Measurements from ENCODE around the gene PRKCQ. TPM values are rescaled to one million over a fixed set of nuclear protein-coding genes. Genes with fewer than 3 reads are reported as not detected.

The PRKCQ gene
- polyA plus RNA-seq, 1 donor (not counting 4 experiments of a cell fraction or from before 2014, with no cell fraction given), result 7.5 TPM

DNA sequence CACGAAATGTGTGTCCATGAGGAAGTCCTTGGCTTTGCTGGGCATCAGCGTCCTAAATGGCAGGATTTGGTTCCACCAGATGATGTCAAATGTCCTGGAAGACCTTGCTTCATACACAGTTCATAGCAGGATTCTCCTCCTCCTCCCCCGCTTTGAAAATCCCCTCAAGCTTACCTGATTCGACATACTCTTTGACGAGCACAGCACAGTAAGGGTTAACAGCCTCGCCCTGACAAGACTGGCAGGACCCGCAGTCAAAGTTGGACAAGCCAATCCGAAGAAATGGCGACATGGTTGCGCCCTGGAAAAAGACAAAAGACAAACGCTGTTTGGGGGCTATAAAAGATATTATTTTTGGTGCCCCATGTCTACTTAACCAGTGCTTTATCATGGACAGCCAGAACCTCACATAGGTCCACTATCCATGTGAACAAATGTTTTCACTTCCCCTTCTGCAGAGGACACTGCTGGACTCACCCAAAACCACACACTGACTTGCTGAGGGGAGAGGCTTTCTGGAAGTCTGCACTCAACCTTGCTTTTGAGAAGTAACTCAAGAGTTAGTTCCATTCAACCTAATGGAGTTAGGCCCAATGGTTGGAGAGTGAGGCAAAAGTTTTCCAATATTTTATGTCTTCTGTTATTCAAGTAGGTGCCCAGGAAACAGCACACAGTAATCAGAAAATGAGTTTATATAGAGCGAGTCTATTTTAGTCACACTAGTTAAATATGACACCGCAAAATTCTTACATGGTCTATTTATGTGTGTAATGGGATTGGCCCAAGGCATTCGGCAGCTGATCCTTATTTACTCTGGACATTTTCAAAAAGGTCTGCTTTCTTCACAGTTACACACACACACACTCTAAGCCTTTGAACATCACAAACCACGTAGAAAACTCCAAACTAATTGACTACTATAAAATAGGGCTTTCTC lies 65.0 kb downstream of the PRKCQ start:
- no peak for FAIRE-seq
- dilution Hi-C loops (cut with MboI; ENCODE audit: extremely low pct_ligation_motif_present, low sequenced_read_pairs), result no loop called here
- peaks cover 0 to 8% of the 10 kb centered on the region in 2 experiments for H3K36me3 ChIP-seq (ENCODE audit: control insufficient read depth in 2 of 2, extremely low read depth in 1 of 2, insufficient read depth in 2 of 2, low read length in 2 of 2)

DNA sequence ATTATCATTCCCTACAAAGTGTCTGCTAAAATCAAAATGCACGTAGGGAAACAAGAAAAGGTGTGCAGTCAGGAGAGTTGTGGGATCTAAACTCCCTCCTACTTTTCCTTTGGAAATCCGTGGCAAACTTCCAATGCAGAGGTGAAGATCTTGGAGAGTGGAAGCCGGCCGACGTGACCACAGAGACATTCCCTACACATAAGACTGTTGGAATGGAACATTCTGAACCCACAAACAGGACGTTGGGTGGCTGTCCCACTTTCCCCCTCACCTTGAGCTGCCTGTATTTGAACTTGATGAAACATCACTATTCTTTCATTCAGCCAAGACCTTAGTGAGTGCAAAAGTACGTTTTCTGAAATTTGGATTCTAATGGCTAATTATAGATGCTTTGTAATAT lies 65.9 kb downstream of the PRKCQ start:
- H3K36me3 ChIP-seq (ENCODE audit: control insufficient read depth in 2 of 2, extremely low read depth in 1 of 2, insufficient read depth in 2 of 2, low read length in 2 of 2), result peaks cover 0 to 8% of the 10 kb centered on the region in 2 experiments
- dilution Hi-C loops (cut with MboI; ENCODE audit: extremely low pct_ligation_motif_present, low sequenced_read_pairs), result no loop called here
- no peak overlapping the region for H3K27ac ChIP-seq (ENCODE audit: control insufficient read depth, insufficient read depth, low read length)
- H3K4me1 ChIP-seq (ENCODE audit: control insufficient read depth, extremely low read depth, insufficient read depth, low read length), result peaks cover 1% of the 10 kb centered on the region
- no peak for FAIRE-seq
- no peak overlapping the region for H3K4me3 ChIP-seq (ENCODE audit: control insufficient read depth in 2 of 3, extremely low read depth in 1 of 3, insufficient read depth in 2 of 3, low read depth in 1 of 3, low read length in 3 of 3)
- H3K79me2 ChIP-seq (ENCODE audit: control insufficient read depth, insufficient read depth, low read length), result no peaks in the 10 kb centered on the region
- H3K9me1 ChIP-seq (ENCODE audit: control insufficient read depth, extremely low read depth, insufficient read depth, low read length), result no peaks in the 10 kb centered on the region
- H3K27me3 ChIP-seq (ENCODE audit: control insufficient read depth, extremely low read depth, insufficient read depth, low read length), result no peaks in the 10 kb centered on the region
- no peaks in the 10 kb centered on the region for H3K9me3 ChIP-seq (ENCODE audit: control insufficient read depth, low read depth, low read length)
- no peak overlapping the region for H3K9ac ChIP-seq (ENCODE audit: control insufficient read depth, extremely low read depth, insufficient read depth, low read length)
- H3K4me2 ChIP-seq (ENCODE audit: control insufficient read depth, extremely low read depth, insufficient read depth, low read depth, low read length), result no peak overlapping the region
- H4K20me1 ChIP-seq (ENCODE audit: control insufficient read depth, extremely low read depth, insufficient read depth, low read length), result no peaks in the 10 kb centered on the region
- no peak overlapping the region for H2AFZ ChIP-seq (ENCODE audit: control insufficient read depth, low read length)
- DNase-seq (ENCODE audit: low read depth, low spot score), result no peak
- TF ChIP-seq EZH2 (IDR thresholded peaks at IDR 0.05; ENCODE audit: low read length), result no peak
- TF ChIP-seq, protein P1, sequence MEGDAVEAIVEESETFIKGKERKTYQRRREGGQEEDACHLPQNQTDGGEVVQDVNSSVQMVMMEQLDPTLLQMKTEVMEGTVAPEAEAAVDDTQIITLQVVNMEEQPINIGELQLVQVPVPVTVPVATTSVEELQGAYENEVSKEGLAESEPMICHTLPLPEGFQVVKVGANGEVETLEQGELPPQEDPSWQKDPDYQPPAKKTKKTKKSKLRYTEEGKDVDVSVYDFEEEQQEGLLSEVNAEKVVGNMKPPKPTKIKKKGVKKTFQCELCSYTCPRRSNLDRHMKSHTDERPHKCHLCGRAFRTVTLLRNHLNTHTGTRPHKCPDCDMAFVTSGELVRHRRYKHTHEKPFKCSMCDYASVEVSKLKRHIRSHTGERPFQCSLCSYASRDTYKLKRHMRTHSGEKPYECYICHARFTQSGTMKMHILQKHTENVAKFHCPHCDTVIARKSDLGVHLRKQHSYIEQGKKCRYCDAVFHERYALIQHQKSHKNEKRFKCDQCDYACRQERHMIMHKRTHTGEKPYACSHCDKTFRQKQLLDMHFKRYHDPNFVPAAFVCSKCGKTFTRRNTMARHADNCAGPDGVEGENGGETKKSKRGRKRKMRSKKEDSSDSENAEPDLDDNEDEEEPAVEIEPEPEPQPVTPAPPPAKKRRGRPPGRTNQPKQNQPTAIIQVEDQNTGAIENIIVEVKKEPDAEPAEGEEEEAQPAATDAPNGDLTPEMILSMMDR (optimal IDR thresholded peaks at IDR 0.05 in 1 of 3, IDR thresholded peaks at IDR 0.05 in 1 of 3, conservative IDR thresholded peaks at IDR 0.05 in 1 of 3; ENCODE audit: extremely low read depth in 1 of 3, insufficient read depth in 2 of 3, low read length in 3 of 3), result no peak

More for the DNA sequence above, 65.0 kb downstream of the PRKCQ start:
- Histone ChIP-seq H2AFZ (ENCODE audit: control insufficient read depth, low read length) (no peak overlapping the region), H4K20me1 (ENCODE audit: control insufficient read depth, extremely low read depth, insufficient read depth, low read length) (no peaks in the 10 kb centered on the region), H3K27me3 (ENCODE audit: control insufficient read depth, extremely low read depth, insufficient read depth, low read length) (no peaks in the 10 kb centered on the region), H3K27ac (ENCODE audit: control insufficient read depth, insufficient read depth, low read length) (no peak overlapping the region), H3K9me3 (ENCODE audit: control insufficient read depth, low read depth, low read length) (no peaks in the 10 kb centered on the region), H3K79me2 (ENCODE audit: control insufficient read depth, insufficient read depth, low read length) (no peaks in the 10 kb centered on the region), H3K4me3 (ENCODE audit: control insufficient read depth in 2 of 3, extremely low read depth in 1 of 3, insufficient read depth in 2 of 3, low read depth in 1 of 3, low read length in 3 of 3) (no peak overlapping the region), H3K9me1 (ENCODE audit: control insufficient read depth, extremely low read depth, insufficient read depth, low read length) (no peaks in the 10 kb centered on the region), H3K9ac (ENCODE audit: control insufficient read depth, extremely low read depth, insufficient read depth, low read length) (no peak overlapping the region), H3K4me2 (ENCODE audit: control insufficient read depth, extremely low read depth, insufficient read depth, low read depth, low read length) (no peak overlapping the region), H3K4me1 (ENCODE audit: control insufficient read depth, extremely low read depth, insufficient read depth, low read length) (peaks cover 5% of the 10 kb centered on the region)
- DNase-seq (ENCODE audit: low read depth, low spot score), result no peak
- no peak for TF ChIP-seq EZH2 (IDR thresholded peaks at IDR 0.05; ENCODE audit: low read length)
- TF ChIP-seq, protein P1 (optimal IDR thresholded peaks at IDR 0.05 in 1 of 3, IDR thresholded peaks at IDR 0.05 in 1 of 3, conservative IDR thresholded peaks at IDR 0.05 in 1 of 3; ENCODE audit: extremely low read depth in 1 of 3, insufficient read depth in 2 of 3, low read length in 3 of 3), result no peak

Measured in keratinocyte (primary cell).